HG03469 (cell line): Measurements from ENCODE around the gene KHK.

ENCODE experiments used
- ATAC-seq: cut with Tn5 transposase; IDR thresholded peaks from one replicate; pipeline ENCODE4 v1.9.1; 2021; ENCODE audit warnings: mild to moderate bottlenecking, moderate library complexity, moderate number of reproducible peaks; ENCODE audit not compliant: unreplicated experiment

KHK gene

DNA sequence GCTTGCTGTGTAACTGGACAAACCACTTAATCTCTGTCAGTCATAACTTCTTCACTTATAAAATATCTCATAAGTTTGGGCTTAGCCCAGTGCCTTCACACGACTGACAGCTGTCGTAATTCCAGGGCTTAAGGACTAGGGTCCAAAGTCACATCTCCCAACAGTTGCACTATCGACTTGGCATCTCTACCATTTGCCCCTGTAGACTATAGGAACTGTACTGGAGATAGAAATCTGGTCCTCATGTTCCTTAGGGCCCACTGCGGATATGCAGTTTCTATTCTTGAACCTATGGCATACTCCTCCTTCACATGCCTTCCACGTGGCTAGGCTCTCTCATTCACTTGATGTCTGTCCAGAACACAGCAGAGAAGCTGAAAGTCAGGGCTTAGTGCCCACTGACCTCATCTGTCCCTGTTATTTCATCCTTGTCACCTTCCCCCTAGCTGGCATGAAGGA lies 39.7 kb downstream of the KHK start:
- ATAC-seq: no peak

DNA sequence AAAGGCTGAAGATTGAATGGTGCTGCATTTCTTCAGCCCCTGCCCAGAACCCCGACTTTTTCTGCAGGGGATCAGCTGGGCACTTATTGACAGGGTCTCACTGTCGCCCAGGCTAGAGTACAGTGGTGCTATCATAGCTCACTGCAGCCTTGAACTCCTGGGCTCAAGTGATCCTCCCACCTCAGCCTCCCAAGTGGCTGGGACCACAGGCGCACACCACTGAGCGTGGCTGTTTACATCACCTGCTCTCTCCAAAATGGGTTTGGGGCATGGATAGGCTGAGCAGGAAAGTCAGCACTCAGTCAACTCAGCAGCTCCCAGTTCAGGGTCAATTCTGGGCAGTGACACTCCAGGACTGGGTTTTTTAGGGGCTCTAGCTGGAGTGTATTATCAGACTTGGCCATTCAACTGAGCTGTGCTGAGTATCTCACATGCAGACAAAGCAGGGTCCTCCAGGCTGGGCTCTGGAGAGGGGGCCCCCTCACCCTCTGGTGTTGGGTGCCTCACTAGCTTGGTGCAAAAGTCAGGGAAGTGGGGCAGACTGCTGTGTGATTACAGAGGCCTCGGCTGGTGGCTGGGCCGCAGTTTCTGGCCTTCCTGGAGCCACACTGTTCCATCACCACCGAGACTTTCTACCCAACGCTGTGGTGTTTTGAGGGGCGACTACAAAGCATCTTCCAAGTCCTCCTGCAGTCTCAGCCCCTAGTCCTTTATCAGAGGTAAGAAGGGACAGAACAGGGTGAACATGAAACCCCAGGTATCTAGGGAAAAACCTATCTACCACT lies 41.5 kb downstream of the KHK start:
- no peak for ATAC-seq

DNA sequence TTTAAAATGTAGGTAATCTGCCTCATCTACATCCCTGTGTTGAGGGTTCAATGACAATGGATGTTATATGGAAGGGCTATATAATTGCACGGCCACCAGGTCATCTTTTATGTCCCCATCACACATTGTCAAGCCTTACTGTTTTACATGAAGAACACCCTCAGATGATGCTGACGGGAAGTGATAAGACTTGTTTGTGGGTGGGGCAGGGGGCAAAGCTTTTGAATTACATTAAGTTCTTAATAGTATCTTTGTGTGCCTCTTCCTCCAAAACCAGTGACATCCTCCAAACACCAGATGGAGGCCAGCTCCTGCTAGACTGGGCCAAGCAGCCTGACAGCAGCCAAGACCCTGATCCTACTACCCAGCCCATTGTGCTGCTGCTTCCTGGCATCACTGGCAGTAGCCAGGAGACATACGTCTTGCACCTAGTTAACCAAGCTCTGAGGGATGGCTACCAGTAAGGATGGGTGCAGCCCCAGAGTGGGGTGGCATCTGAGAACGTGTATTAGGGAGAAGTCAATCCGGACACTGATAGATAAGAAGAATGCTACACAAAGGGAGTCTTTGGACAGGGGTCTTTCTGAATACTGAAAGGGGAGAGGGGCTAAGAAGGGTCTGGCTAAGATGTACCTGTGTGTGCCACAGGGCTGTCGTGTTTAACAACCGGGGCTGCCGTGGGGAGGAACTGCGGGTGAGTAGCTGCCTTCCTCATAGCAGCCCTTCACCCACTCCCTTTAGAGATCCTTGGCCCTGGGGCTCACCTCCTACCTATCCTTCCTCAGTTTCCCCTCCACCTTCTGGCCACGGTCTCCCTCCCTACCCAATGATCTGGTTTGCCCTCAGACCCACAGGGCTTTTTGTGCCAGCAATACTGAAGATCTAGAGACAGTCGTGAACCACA lies 42.3 kb downstream of the KHK start:
- no peak for ATAC-seq

DNA sequence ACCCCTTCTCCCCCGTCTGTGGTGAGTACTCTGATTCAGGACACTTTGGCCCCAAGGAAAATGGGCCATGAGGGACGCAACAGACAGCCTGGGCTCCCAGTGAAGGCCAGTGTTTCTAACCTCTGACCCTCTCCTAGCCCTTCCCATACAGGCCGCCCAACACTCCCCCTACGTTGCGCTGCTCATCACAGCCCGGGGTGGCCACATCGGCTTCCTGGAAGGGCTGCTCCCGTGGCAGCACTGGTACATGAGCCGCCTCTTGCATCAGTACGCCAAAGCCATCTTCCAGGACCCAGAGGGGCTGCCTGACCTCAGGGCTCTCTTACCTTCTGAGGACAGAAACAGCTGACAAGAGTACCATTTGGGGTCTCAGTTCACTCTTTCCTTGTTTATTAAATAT lies 43.8 kb downstream of the KHK start:
- no peak for ATAC-seq

DNA sequence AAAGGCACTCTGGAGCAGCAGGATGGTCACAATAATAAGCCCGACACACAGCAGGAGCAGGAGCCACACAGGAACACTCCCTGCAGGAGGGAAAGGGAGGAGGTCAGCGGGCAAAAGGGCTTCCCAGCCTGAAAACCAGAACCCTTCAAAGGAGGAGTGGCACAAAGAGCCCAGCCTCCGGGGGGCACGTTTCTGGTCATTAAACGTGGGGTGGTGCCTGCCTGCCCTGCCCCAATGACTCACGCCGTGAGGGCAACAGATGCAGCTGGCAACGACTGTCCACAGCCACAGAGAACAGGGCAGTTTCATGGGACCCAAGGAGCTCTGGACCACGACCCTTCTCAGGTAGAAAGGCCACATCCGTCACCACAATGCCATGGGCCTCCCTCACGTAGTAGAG lies 44.9 kb downstream of the KHK start:
- ATAC-seq: no peak

DNA sequence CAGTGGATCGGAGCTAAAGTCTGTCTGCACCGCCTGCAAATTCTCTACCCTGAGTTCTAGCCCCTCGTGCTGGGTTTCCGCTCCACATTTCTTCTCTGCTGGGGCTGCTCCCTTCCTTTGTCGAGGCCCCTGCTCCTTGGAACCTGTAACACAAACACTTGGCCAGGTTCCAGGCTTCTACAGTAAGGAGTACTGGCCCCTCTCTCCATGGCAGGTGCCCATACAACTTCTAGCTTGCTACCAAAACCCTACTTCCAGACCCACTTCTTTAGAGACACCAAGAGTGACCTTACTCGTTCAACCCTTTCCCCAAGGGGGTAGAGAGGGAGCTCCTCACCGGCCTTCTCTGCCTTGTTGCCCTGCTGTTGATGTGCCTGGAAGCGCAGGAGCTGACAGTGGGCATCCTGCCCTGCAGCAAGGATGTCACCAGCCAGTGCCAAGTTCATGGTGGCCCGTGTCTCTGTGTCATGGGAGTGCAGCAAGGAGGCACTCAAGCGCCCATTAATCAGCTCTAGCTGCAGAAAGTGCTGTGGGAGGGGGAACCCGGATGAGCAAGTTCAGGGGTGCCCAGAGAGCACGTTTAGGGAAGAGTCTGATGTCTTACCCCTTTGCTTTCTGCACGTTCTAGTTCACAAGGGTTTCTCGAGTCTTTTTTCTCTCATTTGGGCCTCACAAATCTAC lies 46.8 kb downstream of the KHK start:
- no peak for ATAC-seq

DNA sequence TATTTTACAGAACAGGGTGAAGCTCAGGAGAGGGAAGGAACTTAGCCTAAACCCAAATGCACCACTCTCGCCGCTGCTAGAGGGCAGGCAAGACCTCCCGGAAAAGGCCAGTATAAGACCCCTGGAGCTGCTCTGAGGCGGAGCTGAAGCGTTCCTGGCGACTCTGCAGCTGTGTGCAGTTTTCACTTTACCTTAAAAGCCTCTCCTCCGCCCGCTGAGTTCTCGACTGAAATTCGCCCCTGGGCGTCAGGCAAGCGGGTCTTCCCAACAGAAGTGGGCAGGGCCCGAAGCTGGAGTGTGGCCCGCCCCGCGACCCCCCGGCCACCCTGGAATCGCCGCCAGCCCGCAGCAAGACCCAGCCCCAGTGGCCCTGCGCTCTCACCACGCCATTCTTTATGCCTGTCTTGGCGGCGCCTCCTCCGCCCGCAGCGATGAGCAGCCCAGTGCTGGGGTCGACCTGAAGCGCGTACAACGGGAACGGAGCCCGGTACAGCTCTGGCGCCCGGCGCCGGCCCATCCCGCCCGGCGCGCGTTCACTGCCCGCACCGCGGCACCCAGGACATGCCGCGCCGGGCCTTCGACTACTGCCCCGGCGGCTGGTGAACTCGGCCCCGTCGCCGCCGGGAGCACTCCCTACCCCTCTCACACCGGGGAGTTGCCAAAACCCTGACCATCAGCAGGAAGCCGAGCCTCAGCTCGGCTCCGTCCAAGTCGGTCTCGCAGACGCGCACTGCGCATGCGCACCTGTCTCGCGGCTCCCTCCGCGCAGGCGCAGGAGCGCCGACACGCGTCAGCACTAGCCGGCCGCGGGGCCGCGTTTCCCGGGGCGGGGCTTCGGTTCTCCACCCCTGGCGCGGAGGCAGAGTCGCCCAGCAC lies 47.6 kb downstream of the KHK start, which contains the start of gene PREB:
Gene PREB (minus strand): TSS at position 732 of the 876 bp plus-strand sequence. CDS start 215 bp downstream, at position 517.
- peak; percentile 66 for ATAC-seq

DNA sequence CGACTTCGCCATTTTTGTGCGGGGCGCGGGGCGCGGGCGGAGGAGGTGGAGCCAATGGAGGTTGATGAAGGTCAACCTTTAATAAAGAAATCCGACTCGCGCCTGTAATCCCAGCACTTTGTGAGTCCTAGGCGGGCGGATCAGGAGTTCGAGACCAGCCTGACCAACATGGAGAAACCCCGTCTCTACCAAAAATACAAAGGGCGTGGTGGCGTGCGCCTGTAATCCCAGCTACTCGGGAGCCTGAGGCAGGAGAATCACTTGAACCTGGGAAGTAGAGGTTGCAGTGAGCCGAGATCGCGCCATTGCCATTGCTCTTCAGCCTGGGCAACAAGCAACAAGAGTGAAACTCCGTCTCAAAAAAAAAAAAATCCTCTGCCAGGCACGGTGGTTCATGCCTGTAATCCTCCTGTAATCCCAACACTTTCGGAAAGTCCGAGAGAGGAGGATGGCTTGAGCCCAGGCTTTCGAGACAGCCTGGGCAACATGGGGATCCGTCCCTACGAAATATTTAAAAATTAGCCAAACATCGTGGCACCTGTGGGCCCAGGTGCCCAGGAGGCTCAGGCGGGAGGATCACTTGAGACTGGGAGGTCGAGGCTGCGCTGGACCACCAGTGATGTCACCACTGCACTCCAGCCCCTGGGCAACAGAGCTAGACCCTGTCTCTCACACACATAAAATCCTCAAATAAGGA lies 48.4 kb downstream of the KHK start:
- no peak for ATAC-seq

DNA sequence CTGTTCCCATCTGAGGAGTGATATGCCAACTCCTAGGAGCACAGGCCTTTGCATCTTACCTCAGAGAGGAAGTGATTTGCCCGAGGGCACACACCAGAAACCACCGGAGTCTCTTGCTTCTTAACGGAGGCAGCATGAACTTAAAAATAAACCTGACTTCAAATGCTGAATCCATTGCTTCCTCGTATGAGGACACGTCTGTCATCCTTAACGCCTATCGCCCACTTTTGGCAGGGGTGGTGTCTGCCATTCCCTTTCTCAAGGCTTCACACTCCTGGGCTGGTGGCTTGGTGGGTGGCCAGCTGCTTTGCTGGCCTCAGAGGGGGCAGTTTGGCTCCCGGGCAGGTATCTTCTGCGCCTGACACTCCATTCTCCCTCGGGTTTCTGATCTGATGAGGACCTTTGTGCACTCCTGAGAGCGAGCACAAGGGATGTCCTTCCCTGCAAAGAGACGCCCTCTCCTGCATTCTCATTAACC lies 48.9 kb downstream of the KHK start:
- ATAC-seq: no peak

DNA sequence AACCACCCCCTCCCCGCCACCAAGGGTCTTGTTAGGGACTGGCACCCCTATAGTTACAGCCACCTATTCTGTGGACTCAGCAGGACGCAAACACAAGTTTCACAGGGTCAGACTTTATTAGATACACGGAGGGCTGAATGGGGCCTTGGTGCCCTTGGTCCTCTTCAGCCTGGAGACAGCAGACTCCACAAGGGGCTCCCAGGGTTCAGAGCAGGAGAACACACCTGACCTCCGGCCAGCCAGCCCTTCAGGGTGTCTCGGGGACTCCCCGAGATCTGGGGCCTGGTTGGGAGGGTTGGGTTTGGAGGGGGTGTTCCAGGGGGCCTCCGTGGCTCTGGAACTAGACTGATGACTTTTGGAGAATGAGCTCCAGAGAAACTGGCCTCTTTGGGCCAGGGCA lies 50.2 kb downstream of the KHK start:
- ATAC-seq: no peak

DNA sequence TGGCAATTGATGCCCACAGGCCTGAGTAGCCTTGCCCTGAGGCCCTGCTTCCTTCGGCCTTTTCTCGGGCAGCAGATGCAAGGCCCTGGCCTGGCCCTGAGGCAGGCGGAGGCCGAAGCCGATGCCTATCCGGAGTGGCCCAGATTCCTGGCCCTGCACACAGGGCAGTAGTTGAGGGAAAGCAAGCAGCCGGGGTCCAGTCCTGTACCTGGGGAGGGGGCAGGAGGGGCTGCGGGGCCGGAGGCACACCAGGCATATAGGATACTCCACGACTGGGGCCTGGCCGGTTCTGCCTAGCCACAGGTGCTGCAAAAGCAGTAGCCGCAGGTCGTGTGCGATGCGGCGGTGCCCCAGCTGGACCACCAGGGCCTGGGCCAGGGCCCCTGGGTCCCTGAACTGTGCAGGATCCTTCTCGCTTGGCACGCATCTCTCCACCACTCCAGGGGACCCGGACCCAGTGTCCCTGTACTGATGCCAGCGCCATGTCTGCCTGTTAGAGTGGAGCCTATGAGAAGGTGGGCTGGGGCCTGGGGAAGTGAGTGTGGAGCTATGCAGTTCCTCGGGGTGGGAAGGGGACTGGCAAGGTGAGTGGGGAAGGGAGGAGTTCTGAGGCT lies 50.9 kb downstream of the KHK start:
- no peak for ATAC-seq

DNA sequence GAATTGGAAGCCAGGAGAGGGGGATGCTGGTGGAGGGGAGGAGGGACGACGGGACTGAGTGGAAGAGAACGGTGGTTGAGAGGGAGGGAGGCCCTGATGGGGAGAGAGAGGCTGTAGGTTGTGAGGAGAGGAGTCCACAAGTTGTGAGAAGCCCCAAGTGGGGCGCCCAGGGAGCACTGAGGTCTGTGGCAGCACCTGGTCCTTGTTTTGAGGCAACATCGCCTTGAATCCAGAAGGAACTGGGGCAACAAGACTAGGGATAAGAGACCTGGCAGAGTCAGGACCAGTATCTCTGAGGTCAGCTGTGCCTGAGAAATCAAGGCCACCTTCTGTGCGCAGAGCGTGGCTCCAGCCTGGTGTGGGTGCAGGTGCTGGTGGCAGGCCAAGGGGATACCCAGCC lies 51.5 kb downstream of the KHK start:
- ATAC-seq: no peak

DNA sequence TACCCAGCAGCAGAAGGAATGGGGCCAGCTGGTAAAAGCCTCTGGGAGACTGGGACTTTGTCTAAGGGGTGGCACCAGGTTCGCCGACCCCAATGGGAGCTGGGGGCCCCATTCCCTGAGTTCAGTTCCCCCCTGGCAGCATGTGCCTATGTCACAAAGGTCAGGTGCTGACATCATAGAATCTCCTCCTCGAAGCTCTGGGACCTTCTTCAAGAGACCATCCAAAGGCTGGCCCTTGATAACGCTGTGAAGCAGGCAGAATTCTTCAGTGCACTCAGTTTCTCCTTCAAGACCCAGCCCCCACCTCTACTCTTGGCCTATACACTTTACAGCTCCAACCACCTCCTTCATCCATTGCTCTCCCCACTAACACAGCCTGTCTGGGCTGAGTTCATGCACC lies 52.7 kb downstream of the KHK start, which contains the start of gene PRR30:
Gene PRR30 (minus strand): TSS at position 101 of the 400 bp plus-strand sequence. CDS start 1,081 bp downstream, outside the sequence.
- ATAC-seq: no peak

DNA sequence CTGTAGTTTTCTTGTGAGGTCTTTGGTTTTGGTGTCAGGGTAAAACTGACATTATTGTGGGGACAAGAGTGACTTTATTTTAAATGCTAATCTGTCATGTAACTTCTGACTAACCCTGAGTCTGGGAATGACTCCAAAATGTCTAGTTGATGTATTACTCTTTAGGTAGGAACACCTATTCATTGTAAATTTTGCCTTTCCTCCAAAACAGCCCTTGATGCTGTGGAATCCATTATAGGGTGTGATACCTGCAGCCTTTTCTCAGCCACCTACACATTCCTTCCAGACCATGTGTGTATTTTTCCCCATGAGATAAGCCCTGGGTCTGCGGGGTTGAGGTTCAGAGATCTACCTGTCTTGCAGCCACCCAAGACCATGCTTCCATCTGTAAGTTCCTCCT lies 56.7 kb downstream of the KHK start:
- ATAC-seq: no peak

DNA sequence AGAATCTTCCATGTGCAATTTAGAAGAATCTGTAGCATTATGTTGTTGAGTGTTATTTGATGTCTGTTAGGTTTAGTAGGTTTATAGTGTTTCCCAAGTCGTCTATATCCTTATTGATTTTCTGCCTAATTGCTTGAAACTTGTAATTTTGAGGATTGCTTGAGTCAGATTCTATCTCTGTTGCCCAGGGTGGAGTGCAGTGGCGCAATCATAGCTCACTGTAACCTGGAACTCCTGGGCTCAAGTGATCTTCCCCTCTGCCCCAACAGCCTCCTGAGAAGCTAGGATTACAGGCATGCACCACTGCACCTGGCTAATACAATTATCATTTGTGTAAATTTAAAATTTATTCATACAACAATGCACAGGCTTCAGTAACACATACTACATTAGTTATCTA lies 59.1 kb downstream of the KHK start:
- ATAC-seq: no peak

DNA sequence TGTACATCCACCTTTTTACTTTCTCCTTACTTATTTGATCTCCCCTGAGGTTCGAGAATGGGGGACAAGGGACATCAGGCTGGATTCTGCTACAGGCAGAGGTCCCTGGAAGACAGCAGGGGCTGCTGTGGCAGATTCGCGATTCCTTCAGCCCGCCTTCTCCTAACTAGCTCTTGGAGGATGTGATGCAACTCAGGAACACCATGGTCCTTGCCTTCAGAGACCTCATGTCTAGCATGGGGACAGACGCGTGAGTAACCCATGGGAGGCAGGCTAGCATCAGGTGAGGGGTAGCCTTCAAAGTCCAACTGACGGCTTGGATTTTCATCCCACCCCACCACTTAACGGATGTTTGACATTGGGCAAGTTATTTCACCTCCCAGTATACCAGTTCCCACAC lies 61.4 kb downstream of the KHK start:
- no peak for ATAC-seq

DNA sequence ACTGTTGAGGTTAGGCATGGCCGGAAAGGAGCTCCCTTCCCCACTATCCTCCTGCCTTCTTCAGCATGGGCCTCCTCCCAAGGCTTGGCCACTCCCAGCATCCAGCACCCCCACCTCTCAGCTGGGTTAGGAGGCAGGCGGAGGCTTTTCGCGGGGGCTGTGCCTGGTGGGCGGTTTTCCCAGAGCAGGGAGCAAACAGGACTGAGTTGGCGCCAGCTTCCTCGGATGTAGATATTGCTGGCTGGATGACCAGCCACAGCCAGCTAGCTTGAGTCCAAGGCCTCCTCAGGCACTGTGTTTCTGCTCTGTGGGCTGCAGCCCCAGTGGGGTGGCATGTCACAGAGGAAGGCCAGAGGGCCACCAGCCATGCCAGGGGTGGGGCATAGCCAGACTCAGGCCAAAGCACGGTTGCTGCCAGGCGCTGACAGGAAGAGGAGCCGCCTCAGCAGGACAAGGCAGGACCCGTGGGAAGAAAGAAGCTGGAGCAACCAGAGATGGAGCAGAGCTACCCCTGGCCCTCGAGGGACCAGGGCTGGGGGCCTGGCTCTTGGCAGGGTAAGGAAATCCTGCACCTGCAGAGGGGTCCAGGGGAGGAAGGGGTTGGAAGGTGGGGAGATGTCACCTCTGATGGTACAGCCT lies 62.3 kb downstream of the KHK start, which contains the start of gene TCF23:
Gene TCF23 (plus strand): TSS at position 204 of the 639 bp plus-strand sequence. CDS start 130 bp downstream, at position 334.
- no peak for ATAC-seq
